ENCODE data around the gene POC1A. TPM values are rescaled to one million over a fixed set of nuclear protein-coding genes. Genes with fewer than 3 reads are reported as not detected.

POC1A gene
- total RNA-seq, 1 donor from 2014 or later = 3.7 TPM

DNA sequence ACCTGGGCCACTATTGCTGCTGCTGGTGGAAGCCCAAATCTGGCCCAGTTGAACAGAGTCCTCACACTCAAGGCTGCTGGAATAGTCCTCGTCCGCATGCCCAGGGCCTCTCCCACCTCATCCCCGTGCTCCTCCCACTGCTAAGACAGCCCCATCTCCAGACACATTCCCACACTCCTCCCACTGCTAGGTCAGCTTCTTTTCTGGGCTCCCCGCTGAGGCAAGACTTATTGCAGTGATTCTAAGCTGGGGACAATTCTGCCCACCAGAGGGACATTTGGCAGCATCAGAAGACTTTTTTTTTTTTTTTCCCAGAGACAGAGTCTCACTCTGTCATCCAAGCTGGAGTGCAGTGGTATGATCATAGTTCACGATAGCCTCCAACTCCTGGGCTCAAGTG is 35.1 kb downstream of the POC1A start:
- H3K27me3 ChIP-seq (ENCODE audit: insufficient read depth, low read length) = no peaks in the 10 kb centered on the region
- peaks cover 5% of the 10 kb centered on the region for H3K4me1 ChIP-seq (ENCODE audit: insufficient read depth, low read length)
- DNase-seq (ENCODE audit: low read depth) (no peak), FAIRE-seq (no peak)
- Mint-ChIP-seq H3K4me1 (ENCODE audit: low read depth, unreplicated experiment) (peaks cover 5% of the 10 kb centered on the region), H3K36me3 (ENCODE audit: low read depth, unreplicated experiment) (peaks cover 12% of the 10 kb centered on the region), H3K27me3 (ENCODE audit: low read depth, unreplicated experiment) (peaks cover 1% of the 10 kb centered on the region), H3K27ac (ENCODE audit: unreplicated experiment) (no peak overlapping the region), H3K9me3 (ENCODE audit: unreplicated experiment) (no peaks in the 10 kb centered on the region), H3K4me3 (ENCODE audit: unreplicated experiment) (no peak overlapping the region)
- no peak overlapping the region for H3K27ac ChIP-seq (ENCODE audit: low read depth, low read length)
- H2AFZ ChIP-seq (ENCODE audit: low read depth, low read length) = no peak overlapping the region
- H3K79me2 ChIP-seq (ENCODE audit: insufficient read depth, low read length) = no peaks in the 10 kb centered on the region
- no peak overlapping the region for H3K4me3 ChIP-seq (ENCODE audit: insufficient read depth, low read depth, low read length)
- H3K9ac ChIP-seq (ENCODE audit: low read length) = no peak overlapping the region
- TF ChIP-seq, protein P1, sequence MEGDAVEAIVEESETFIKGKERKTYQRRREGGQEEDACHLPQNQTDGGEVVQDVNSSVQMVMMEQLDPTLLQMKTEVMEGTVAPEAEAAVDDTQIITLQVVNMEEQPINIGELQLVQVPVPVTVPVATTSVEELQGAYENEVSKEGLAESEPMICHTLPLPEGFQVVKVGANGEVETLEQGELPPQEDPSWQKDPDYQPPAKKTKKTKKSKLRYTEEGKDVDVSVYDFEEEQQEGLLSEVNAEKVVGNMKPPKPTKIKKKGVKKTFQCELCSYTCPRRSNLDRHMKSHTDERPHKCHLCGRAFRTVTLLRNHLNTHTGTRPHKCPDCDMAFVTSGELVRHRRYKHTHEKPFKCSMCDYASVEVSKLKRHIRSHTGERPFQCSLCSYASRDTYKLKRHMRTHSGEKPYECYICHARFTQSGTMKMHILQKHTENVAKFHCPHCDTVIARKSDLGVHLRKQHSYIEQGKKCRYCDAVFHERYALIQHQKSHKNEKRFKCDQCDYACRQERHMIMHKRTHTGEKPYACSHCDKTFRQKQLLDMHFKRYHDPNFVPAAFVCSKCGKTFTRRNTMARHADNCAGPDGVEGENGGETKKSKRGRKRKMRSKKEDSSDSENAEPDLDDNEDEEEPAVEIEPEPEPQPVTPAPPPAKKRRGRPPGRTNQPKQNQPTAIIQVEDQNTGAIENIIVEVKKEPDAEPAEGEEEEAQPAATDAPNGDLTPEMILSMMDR (IDR thresholded peaks at IDR 0.05; ENCODE audit: insufficient read depth, low read depth, low read length) = no peak
- TF ChIP-seq EZH2 (IDR thresholded peaks at IDR 0.05; ENCODE audit: insufficient read depth, low read length) = no peak
- H3K9me3 ChIP-seq (ENCODE audit: insufficient read depth, low read depth, low read length) = no peaks in the 10 kb centered on the region
- H3K36me3 ChIP-seq (ENCODE audit: insufficient read depth, low read length) = peaks cover 3% of the 10 kb centered on the region
- no peaks in the 10 kb centered on the region for H4K20me1 ChIP-seq (ENCODE audit: insufficient read depth, low read length)
- no peak overlapping the region for H3K4me2 ChIP-seq (ENCODE audit: low read length)

DNA sequence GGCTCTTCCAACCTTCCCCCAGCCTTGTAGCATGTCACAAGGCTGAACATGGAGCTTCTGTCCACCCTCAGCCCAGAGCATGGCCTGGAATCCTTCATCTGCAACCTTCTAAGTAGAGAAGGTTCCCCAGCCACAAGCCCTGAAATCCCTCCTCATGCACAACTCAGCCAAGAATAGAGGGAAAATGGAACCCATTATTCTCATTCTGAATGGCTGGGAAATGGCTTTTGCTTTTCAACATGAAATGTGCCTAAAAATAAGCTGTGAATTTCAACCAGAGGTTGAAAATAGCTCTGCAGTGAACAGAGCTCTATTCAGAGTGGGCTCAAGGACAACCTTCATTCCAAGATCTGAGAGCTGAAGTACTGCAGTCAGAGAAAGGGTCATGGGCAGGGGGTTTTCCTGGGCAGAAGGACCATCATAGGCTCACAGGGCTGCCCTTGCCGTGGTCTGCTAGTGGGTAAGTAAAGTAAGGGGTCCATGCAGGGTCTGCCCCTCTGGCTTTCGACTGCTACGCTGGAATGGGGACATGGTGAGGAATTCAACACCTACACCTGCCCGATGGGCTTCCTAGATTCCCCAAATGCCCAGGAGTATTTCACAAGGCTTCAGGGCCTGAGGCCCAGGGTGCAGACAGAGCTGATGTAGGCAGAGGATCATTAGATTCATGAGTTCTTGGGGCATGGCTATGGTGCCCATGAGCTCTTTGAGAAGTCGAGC is 35.9 kb downstream of the POC1A start:
- H3K9me3 ChIP-seq (ENCODE audit: insufficient read depth, low read depth, low read length) = no peaks in the 10 kb centered on the region
- FAIRE-seq = no peak
- no peak overlapping the region for H3K4me3 Mint-ChIP-seq (ENCODE audit: unreplicated experiment)
- H3K4me3 ChIP-seq (ENCODE audit: insufficient read depth, low read depth, low read length) = no peak overlapping the region
- peaks cover 5% of the 10 kb centered on the region for H3K4me1 Mint-ChIP-seq (ENCODE audit: low read depth, unreplicated experiment)
- TF ChIP-seq, protein P1 (IDR thresholded peaks at IDR 0.05; ENCODE audit: insufficient read depth, low read depth, low read length) = no peak
- no peak for TF ChIP-seq EZH2 (IDR thresholded peaks at IDR 0.05; ENCODE audit: insufficient read depth, low read length)
- no peaks in the 10 kb centered on the region for H3K79me2 ChIP-seq (ENCODE audit: insufficient read depth, low read length)
- peaks cover 10% of the 10 kb centered on the region for H3K36me3 Mint-ChIP-seq (ENCODE audit: low read depth, unreplicated experiment)
- no peaks in the 10 kb centered on the region for H3K9me3 Mint-ChIP-seq (ENCODE audit: unreplicated experiment)
- no peaks in the 10 kb centered on the region for H3K27me3 ChIP-seq (ENCODE audit: insufficient read depth, low read length)
- H3K27me3 Mint-ChIP-seq (ENCODE audit: low read depth, unreplicated experiment) = peaks cover 1% of the 10 kb centered on the region
- no peaks in the 10 kb centered on the region for H4K20me1 ChIP-seq (ENCODE audit: insufficient read depth, low read length)
- H2AFZ ChIP-seq (ENCODE audit: low read depth, low read length) = no peak overlapping the region
- no peak for DNase-seq (ENCODE audit: low read depth)
- H3K4me2 ChIP-seq (ENCODE audit: low read length) = no peak overlapping the region
- H3K27ac Mint-ChIP-seq (ENCODE audit: unreplicated experiment) = no peak overlapping the region
- no peak overlapping the region for H3K27ac ChIP-seq (ENCODE audit: low read depth, low read length)
- H3K9ac ChIP-seq (ENCODE audit: low read length) = no peak overlapping the region
- peaks cover 3% of the 10 kb centered on the region for H3K36me3 ChIP-seq (ENCODE audit: insufficient read depth, low read length)
- peaks cover 5% of the 10 kb centered on the region for H3K4me1 ChIP-seq (ENCODE audit: insufficient read depth, low read length)

DNA sequence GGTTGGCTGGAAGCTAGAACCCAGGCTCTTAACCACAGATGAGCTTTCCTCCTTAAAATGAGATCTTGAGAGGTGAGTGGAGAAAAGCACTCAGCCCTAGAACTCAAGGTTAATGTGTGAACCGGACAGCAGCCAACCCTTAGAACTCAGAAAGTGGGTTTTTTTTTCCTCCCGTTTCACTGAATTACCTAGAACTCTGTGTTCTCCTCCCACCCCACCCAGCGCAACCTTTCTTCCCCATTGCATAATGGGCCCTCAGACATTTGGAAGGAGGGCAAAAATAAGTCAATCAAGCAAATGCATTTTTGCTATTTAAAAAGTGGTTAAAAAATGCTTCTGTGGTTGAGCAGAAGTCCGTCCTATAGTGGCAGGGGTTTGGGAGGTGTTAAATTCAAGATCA is 36.7 kb downstream of the POC1A start:
- no peak overlapping the region for H3K27ac Mint-ChIP-seq (ENCODE audit: unreplicated experiment)
- peaks cover 12% of the 10 kb centered on the region for H3K36me3 Mint-ChIP-seq (ENCODE audit: low read depth, unreplicated experiment)
- TF ChIP-seq, protein P1 (IDR thresholded peaks at IDR 0.05; ENCODE audit: insufficient read depth, low read depth, low read length) = no peak
- TF ChIP-seq EZH2 (IDR thresholded peaks at IDR 0.05; ENCODE audit: insufficient read depth, low read length) = no peak
- DNase-seq (ENCODE audit: low read depth) (no peak), FAIRE-seq (no peak)
- Histone ChIP-seq H3K9ac (ENCODE audit: low read length) (no peak overlapping the region), H3K27ac (ENCODE audit: low read depth, low read length) (no peak overlapping the region), H3K4me1 (ENCODE audit: insufficient read depth, low read length) (peaks cover 5% of the 10 kb centered on the region), H3K9me3 (ENCODE audit: insufficient read depth, low read depth, low read length) (no peaks in the 10 kb centered on the region), H3K4me2 (ENCODE audit: low read length) (no peak overlapping the region), H4K20me1 (ENCODE audit: insufficient read depth, low read length) (no peaks in the 10 kb centered on the region), H3K36me3 (ENCODE audit: insufficient read depth, low read length) (no peaks in the 10 kb centered on the region), H2AFZ (ENCODE audit: low read depth, low read length) (no peak overlapping the region), H3K79me2 (ENCODE audit: insufficient read depth, low read length) (no peaks in the 10 kb centered on the region), H3K27me3 (ENCODE audit: insufficient read depth, low read length) (no peaks in the 10 kb centered on the region), H3K4me3 (ENCODE audit: insufficient read depth, low read depth, low read length) (no peak overlapping the region)
- H3K9me3 Mint-ChIP-seq (ENCODE audit: unreplicated experiment) = no peaks in the 10 kb centered on the region
- H3K4me1 Mint-ChIP-seq (ENCODE audit: low read depth, unreplicated experiment) = peaks cover 5% of the 10 kb centered on the region
- no peak overlapping the region for H3K4me3 Mint-ChIP-seq (ENCODE audit: unreplicated experiment)
- H3K27me3 Mint-ChIP-seq (ENCODE audit: low read depth, unreplicated experiment) = peaks cover 1% of the 10 kb centered on the region
